ENCODE data around the gene RGS11.

GRCh38 chr16:249431-249830 is 26.3 kb downstream of the RGS11 start:
- TF ChIP-seq CTCF (conservative IDR thresholded peaks at IDR 0.05; ENCODE audit: low read depth, low read length): no peak
- no peak for TF ChIP-seq EZH2 (IDR thresholded peaks at IDR 0.05; ENCODE audit: borderline replicate concordance, low read depth, low read length, poor library complexity, severe bottlenecking)
